RWPE2 (cell line): ENCODE results near the gene BRD7.

Source experiments
- ATAC-seq: fragments of 200-7000 bp; cut with Tn5 transposase; 3 replicates; pipeline ENCODE4 v1.9.1; 2021; ENCODE audit warnings: low read depth
- DNase-seq: peaks from one replicate; pipeline ENCODE4 v3.0.0-alpha.2; 2020; ENCODE audit warnings: low spot score
- H3K27ac ChIP-seq: fragments of 450-650 bp; 2 replicates; pipeline ENCODE4 v1.5.1; 2017; ENCODE audit warnings: mild to moderate bottlenecking; ENCODE audit not compliant: poor library complexity, severe bottlenecking
- H3K27me3 ChIP-seq: fragments of 250-450 bp; sonication (Bioruptor Pico); 2 replicates; pipeline ENCODE4 v1.5.1; 2021; ENCODE audit warnings: mild to moderate bottlenecking, moderate library complexity; ENCODE audit not compliant: insufficient read depth, poor library complexity, severe bottlenecking
- H3K36me3 ChIP-seq: fragments of 250-450 bp; sonication (Bioruptor Pico); 2 replicates; pipeline ENCODE4 v1.5.1; 2020; ENCODE audit warnings: low read depth, mild to moderate bottlenecking, moderate library complexity
- H3K4me1 ChIP-seq: fragments of 250-450 bp; sonication (Bioruptor Pico); 2 replicates; pipeline ENCODE4 v1.5.1; 2021; ENCODE audit warnings: mild to moderate bottlenecking, moderate library complexity; ENCODE audit not compliant: insufficient read depth, poor library complexity, severe bottlenecking
- H3K4me3 ChIP-seq: fragments of 250-450 bp; sonication (Bioruptor Pico); 2 replicates; pipeline ENCODE4 v1.5.1; 2021; ENCODE audit warnings: mild to moderate bottlenecking, moderate library complexity; ENCODE audit not compliant: severe bottlenecking
- H3K9me3 ChIP-seq: fragments of 250-450 bp; sonication (Bioruptor Pico); 2 replicates; pipeline ENCODE4 v1.5.1; 2021; ENCODE audit warnings: mild to moderate bottlenecking, moderate library complexity; ENCODE audit not compliant: severe bottlenecking
- TF ChIP-seq, protein P1 (sequence below): fragments of 450-650 bp; IDR thresholded peaks from one replicate; pipeline ENCODE4 v1.5.1; 2017; ENCODE audit warnings: mild to moderate bottlenecking, moderate library complexity; ENCODE audit not compliant: poor library complexity, severe bottlenecking

BRD7 gene

GRCh38 chr16:50266337-50267091 lies 102.3 kb downstream of the BRD7 start, which contains the start of gene ADCY7:
Gene ADCY7, plus strand, starts transcription at chr16:50266551. Its CDS starts 21,629 bp downstream, at chr16:50288180.
- ATAC-seq = peak; percentile 92
- H3K4me1 ChIP-seq = peaks cover 12% of the 10 kb centered on the region
- peak within 1 kb of the TSS; percentile 32 for H3K27ac ChIP-seq
- H3K36me3 ChIP-seq = no peaks in the 10 kb centered on the region
- peak; percentile 79 for DNase-seq
- H3K9me3 ChIP-seq = no peaks in the 10 kb centered on the region
- TF ChIP-seq, protein P1, sequence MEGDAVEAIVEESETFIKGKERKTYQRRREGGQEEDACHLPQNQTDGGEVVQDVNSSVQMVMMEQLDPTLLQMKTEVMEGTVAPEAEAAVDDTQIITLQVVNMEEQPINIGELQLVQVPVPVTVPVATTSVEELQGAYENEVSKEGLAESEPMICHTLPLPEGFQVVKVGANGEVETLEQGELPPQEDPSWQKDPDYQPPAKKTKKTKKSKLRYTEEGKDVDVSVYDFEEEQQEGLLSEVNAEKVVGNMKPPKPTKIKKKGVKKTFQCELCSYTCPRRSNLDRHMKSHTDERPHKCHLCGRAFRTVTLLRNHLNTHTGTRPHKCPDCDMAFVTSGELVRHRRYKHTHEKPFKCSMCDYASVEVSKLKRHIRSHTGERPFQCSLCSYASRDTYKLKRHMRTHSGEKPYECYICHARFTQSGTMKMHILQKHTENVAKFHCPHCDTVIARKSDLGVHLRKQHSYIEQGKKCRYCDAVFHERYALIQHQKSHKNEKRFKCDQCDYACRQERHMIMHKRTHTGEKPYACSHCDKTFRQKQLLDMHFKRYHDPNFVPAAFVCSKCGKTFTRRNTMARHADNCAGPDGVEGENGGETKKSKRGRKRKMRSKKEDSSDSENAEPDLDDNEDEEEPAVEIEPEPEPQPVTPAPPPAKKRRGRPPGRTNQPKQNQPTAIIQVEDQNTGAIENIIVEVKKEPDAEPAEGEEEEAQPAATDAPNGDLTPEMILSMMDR = no peak
- peak within 1 kb of the TSS; percentile 15 for H3K4me3 ChIP-seq
- H3K27me3 ChIP-seq = no peaks in the 10 kb centered on the region
